Right lobe of liver (tissue), 6 donors: ENCODE data around the gene CYP2U1. TPM values are rescaled to one million over a fixed set of nuclear protein-coding genes. Genes with fewer than 3 reads are reported as not detected.

ENCODE experiments used
- ATAC-seq, 4 donors: fragments of 200-7000 bp; cut with Tn5 transposase; one replicate each; pipeline ENCODE4 v1.9.1; 2020; ENCODE audit warnings: mild to moderate bottlenecking in 4 of 4, moderate library complexity in 4 of 4
- DNase-seq, 3 donors: peaks; one replicate each; pipeline ENCODE4 v3.0.0-alpha.2; 2020
- H3K27ac ChIP-seq, 3 donors: fragments of 200-600 bp; one replicate each; pipeline ENCODE4 v1.8.0; 2022
- H3K27me3 ChIP-seq, 2 donors: fragments of 200-600 bp; one replicate each; pipeline ENCODE4 v1.8.0; 2022
- H3K36me3 ChIP-seq, 4 donors: fragments of 200-600 bp; sonication (generic) in 1 of 4; one replicate each; pipeline versions ENCODE4 v1.5.1 to v1.8.0; 2017 to 2022; ENCODE audit warnings: control low read depth in 1 of 4
- H3K4me1 ChIP-seq, 4 donors: fragments of 200-600 bp; sonication (generic) in 1 of 4; one replicate each; pipeline versions ENCODE4 v1.5.1 to v1.8.0; 2017 to 2022; ENCODE audit warnings: control low read depth in 1 of 4
- H3K4me3 ChIP-seq, 3 donors: fragments of 200-600 bp; one replicate each; pipeline ENCODE4 v1.8.0; 2022
- H3K9me3 ChIP-seq, 4 donors: fragments of 200-600 bp; sonication (generic) in 1 of 4; one replicate each; pipeline versions ENCODE4 v1.5.1 to v1.8.0; 2017 to 2022; ENCODE audit warnings: control low read depth in 1 of 4
- CTCF ChIP-seq, 4 donors: fragments of 200-600 bp in 3 of 4; fragments of 450-650 bp in 1 of 4; IDR thresholded peaks; one replicate each; pipeline versions ENCODE4 v1.5.1 to v1.8.0; 2016 to 2022; ENCODE audit warnings: antibody characterized with exemption in 4 of 4, mild to moderate bottlenecking in 2 of 4
- POLR2A ChIP-seq: fragments of 450-650 bp; IDR thresholded peaks from one replicate; pipeline ENCODE4 v1.6.1; 2017; ENCODE audit warnings: antibody characterized with exemption, mild to moderate bottlenecking
- WGBS: methylation state at CpG from one replicate; pipeline ENCODE4 v1.1.6; 2018; ENCODE audit warnings: low coverage, low lambda C conversion rate; ENCODE audit not compliant: insufficient coverage; ENCODE audit errors: missing lambda C conversion rate; 5-methylcytosine and 5-hydroxymethylcytosine counted together
- intact Hi-C, 2 donors: fragments of 100-400 bp; cut with DNase I; formaldehyde crosslinking; loops; one replicate each; pipeline versions ENCODE4 v1.11.2 to v1.14.1; 2022
- total RNA-seq, 6 experiments: library from RNA; depleted of rRNA in 2 of 6; stranded (reverse); fragments of >200 nt in 2 of 6; fragmentation: NEBNext Ultra II Directional in 3 of 6; extraction: Animal tissue kit (Norgen Biotek cat#: 25700) in 3 of 6; gene quantifications; one replicate each; pipeline versions ENCODE4 v1.1.0 to v1.2.4, GENCODE V29; 2016 to 2023
- donor health status: DM: no; HTN: yes; CAD: no.
- donor health status: DM: no; HTN: no; CAD: no.
- donor health status: DM: no; HTN: no; CAD: no.
- donor health status: DM: no; HTN: yes; CAD: no.
- donor health status: DM: no; HTN: yes; CAD: no.

Gene CYP2U1
- total RNA-seq, 6 experiments from 2014 or later, result 3.2 to 7.5 (median 4.7) TPM

GRCh38 chr4:107989162-107989536 is 57.8 kb downstream of the CYP2U1 start:
- Histone ChIP-seq H3K36me3 (no peaks in the 10 kb centered on the region), H3K27me3 (no peaks in the 10 kb centered on the region), H3K4me3 (peak overlapping the region; percentile 84 to 89 (median 88)), H3K4me1 (peaks cover 0 to 53% (median 17%) of the 10 kb centered on the region in 4 donors), H3K9me3 (no peaks in the 10 kb centered on the region), H3K27ac (peak overlapping the region; percentile 89 to 98 (median 98))
- TF ChIP-seq CTCF (IDR thresholded peaks at IDR 0.05) (no peak), POLR2A (no peak)
- ATAC-seq, result peak; percentile 57 to 76 (median 64)
- DNase-seq, result no peak
- WGBS, result under 1% methylated on average over 8 of the region's 8 CpGs
- intact Hi-C loops, result no loop called here

- peak within 1 kb of the TSS; percentile 84 to 89 (median 88) for H3K4me3 ChIP-seq
- TF ChIP-seq CTCF (IDR thresholded peaks at IDR 0.05) (no peak), POLR2A (peak; percentile 98)
- H3K36me3 ChIP-seq, result no peaks in the 10 kb centered on the region
- ATAC-seq, result peak; percentile 91 to 97 (median 95)
- H3K27me3 ChIP-seq, result no peaks in the 10 kb centered on the region
- intact Hi-C loops, result no loop called here
- peak; percentile 95 to 97 (median 97) for DNase-seq
- WGBS, result 0% methylated on average over 10 of the region's 78 CpGs
- no peaks in the 10 kb centered on the region for H3K9me3 ChIP-seq
- H3K4me1 ChIP-seq, result peaks cover 0 to 58% (median 18%) of the 10 kb centered on the region in 4 donors
- peak within 1 kb of the TSS; percentile 89 to 98 (median 98) for H3K27ac ChIP-seq
Observed at GRCh38 chr4:107989537-107990386, 58.4 kb downstream of the CYP2U1 start, which contains the start of gene HADH. Gene HADH, plus strand, starts transcription at chr4:107989889. Its CDS starts 44 bp downstream, at chr4:107989933.

- H3K27ac ChIP-seq, result peak overlapping the region in 2 of 3 donors; percentile 98
- H3K4me3 ChIP-seq, result peak overlapping the region in 1 of 3 donors; percentile 84
Observed at GRCh38 chr4:107991945-107992630, 60.7 kb downstream of the CYP2U1 start.

GRCh38 chr4:107993969-107994368 is 62.6 kb downstream of the CYP2U1 start:
- 71% methylated on average over 3 of the region's 3 CpGs for WGBS
- no peaks in the 10 kb centered on the region for H3K9me3 ChIP-seq
- H3K27me3 ChIP-seq, result no peaks in the 10 kb centered on the region
- H3K4me3 ChIP-seq, result no peak overlapping the region
- no peaks in the 10 kb centered on the region for H3K36me3 ChIP-seq
- no peak overlapping the region for H3K27ac ChIP-seq
- DNase-seq (no peak), ATAC-seq (no peak)
- peaks cover 0 to 51% (median 18%) of the 10 kb centered on the region in 4 donors for H3K4me1 ChIP-seq
- TF ChIP-seq CTCF (IDR thresholded peaks at IDR 0.05), result no peak
- no peak for TF ChIP-seq POLR2A
- intact Hi-C loops, result no loop called here

More at GRCh38 chr4:107991945-107992630, 60.7 kb downstream of the CYP2U1 start:
- Histone ChIP-seq H3K9me3 (no peaks in the 10 kb centered on the region), H3K36me3 (no peaks in the 10 kb centered on the region), H3K4me1 (peaks cover 0 to 59% (median 19%) of the 10 kb centered on the region in 4 donors), H3K27me3 (no peaks in the 10 kb centered on the region)
- ATAC-seq (peak; percentile 14 to 45 (median 21)), DNase-seq (no peak)
- TF ChIP-seq CTCF (IDR thresholded peaks at IDR 0.05), result no peak
- peak; percentile 58 for TF ChIP-seq POLR2A
- intact Hi-C loops, result no loop called here
- 39% methylated on average over 3 of the region's 3 CpGs for WGBS
